HPDE6-E6E7 (cell line): ENCODE results near the gene DLL4.
A peak's percentile ranks its signal among the peaks of the same experiment; 100 is the strongest.
"Not testable (repeated sequence)": the region's sequence is repeated elsewhere in the genome, so short reads cannot be mapped to it uniquely, and the experiment has no call there.

Experiments used
- DNase-seq: peaks from one replicate; pipeline ENCODE4 v3.0.0; 2011; ENCODE audit warnings: missing footprints; ENCODE audit errors: extremely low spot score

DLL4 gene

GRCh38 chr15:40941528-40942336 lies 12.6 kb downstream of the DLL4 start:
- peak; percentile 75 for DNase-seq

- DNase-seq, result no peak
These were observed 13.3 kb downstream of the DLL4 start for GRCh38 chr15:40942337-40942854.

DNA sequence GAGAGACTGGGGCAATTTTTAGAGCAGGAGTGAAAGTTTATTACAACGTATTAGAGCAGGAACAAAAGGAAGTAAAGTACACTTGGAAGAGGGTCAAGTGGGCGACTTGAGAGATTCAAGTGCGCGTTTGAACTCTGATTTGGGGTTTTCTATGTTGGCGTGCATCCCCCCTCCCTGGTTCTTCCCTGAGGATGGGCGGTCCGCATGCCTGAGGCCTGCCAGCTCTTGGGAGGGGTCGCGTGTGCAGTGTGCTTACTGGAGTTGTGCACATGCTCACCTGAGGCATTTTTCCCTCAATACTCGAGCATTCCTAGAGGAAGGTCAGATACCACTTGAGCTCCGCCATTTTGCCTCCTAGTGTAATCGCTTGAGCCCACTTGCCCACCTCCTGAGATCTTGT lies 13.7 kb downstream of the DLL4 start:
- DNase-seq, result no peak

DNA sequence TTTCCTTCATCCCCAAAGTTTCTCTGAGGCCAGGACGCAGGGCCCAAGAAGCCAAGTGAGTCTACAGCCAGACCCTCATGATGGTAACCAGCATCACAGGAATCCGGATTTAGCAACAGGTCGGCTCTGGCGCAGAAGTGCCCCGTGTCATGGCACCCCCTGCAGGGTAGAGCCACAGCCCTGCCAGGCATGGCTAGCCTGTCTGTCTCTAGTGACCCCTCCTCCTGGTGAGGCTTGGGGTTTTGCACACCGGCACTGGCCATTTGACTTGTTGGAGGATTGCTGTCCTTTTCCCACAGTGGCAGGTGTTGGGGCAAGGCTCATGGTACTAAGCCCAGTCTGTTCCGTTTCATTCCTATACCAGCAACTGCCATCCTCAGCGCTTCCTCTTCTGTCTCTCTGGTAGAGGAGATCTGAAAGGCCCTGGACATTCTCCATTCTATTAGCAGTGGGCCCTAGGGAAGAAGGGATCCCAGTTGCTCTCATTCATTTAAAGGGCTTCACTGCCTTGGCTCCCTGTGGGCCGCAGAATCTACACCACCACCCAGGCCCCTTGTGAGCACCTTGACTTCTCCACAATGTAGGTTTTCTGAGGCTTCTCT lies 14.7 kb downstream of the DLL4 start:
- no peak for DNase-seq

GRCh38 chr15:40944510-40945296 lies 15.6 kb downstream of the DLL4 start:
- no peak for DNase-seq

- no peak for DNase-seq
These were observed 19.8 kb downstream of the DLL4 start for GRCh38 chr15:40948706-40949473.

DNA sequence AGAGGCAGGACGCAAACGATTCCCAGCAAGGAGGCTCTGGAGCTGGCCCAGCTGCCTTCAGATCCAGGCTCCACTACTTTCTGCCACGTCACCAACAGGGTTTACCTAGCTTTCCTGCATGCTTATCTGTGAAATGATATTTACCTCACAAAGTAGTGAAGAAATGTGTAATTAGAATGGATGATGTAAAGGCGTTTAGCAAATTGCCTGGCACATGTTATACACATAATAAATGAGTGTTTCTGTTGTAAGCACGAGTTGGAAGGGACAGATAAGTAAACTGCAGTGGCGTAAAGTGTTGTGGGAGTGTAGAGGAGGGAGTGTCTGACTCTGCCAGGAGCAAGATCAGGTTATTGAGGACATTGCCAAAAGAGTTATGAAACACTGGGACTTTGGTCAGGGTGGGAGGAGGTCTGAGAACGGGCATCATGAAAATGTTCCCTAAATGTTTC lies 20.6 kb downstream of the DLL4 start:
- DNase-seq, result no peak

- no peak for DNase-seq
These were observed 22.6 kb downstream of the DLL4 start for GRCh38 chr15:40951764-40952163.

- DNase-seq, result no peak
These were observed 23.3 kb downstream of the DLL4 start for GRCh38 chr15:40952301-40952900.

DNA sequence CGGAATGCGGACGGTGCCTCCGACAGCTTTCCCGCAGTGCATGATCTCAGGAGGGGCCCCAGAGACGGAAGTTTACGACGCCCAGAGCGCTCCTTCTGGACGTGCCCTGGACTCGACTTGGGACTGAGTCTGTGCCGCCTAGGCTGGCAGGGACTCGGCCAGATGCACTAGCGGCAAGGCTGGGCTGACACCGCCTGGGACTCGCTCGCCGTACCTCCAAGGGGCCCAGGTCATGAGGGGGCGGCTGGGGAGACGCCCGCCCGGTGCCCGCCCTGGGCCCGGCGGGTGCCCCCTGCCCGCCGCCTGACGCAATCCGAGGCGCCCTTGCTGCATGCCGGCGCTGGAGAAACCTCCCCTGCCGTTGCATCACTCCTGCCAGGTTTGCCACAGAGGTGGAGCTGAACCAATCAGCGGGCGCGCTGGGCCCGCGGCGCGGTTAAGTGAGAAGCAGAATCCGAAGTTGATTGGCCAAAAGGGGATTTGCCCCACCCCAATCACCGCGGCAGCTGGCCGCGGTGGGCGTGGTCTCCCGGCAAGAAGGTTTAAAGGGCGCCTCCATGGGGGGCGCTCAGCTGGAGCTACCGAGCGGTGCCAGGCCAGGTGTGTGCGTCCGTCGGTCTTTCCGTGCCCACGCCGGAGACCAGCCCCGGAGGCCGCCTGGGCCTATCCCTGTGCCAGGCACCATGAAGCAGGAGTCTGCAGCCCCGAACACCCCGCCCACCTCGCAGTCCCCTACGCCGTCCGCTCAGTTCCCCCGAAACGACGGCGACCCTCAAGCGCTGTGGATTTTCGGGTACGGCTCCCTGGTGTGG lies 24.0 kb downstream of the DLL4 start, which contains the start of gene CHAC1:
Gene CHAC1, plus strand, starts transcription at position 571 of the 812 bp plus-strand sequence. Its CDS starts 113 bp downstream, at position 684.
- peak; percentile 99 for DNase-seq

DNA sequence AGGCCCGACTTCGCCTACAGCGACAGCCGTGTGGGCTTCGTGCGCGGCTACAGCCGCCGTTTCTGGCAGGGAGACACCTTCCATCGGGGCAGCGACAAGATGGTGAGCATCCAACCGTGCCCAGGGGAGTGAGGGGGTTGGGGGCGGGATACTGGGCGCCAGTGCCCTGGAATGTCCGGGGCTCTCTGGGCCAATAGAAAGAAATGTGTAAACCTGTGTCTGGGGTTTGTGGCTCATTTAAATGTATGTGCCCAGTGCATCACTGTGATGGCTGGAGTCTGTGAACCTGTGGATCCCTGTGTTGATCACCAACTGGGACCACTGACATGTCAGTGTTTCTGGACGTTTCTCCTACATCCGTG lies 24.6 kb downstream of the DLL4 start:
- DNase-seq, result no peak

DNA sequence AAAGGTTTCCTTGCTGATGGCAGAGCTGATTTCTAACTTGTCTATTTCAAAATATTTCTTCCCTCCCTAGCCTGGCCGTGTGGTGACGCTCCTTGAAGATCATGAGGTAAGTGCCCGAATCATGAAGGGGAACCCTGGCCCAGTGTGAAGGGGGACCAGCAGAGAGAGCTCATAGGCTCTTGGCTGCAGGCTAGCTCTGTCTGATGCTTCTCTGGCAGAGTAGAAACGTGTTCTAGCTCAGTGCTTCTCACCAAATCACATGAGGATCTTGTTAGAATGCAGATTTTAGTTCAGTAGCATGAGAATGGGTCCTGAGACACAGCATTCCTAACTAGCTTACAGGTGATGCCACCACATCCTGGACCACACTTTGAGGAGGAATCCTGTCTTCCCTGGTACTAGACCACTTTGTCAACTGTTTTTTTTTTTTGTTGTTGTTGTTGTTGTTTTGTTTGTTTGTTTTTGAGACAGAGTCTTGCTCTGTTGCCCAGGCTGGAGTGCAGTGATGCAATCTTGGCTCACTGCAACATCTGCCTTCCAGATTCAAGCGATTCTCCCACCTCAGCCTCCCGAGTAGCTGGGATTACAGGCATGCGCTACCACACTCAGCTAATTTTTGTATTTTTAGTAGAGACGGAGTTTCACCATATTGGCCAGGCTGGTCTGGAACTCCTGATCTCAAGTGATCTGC lies 25.2 kb downstream of the DLL4 start:
- not testable (repeated sequence) for DNase-seq

- no peak for DNase-seq
These were observed 26.2 kb downstream of the DLL4 start for GRCh38 chr15:40955141-40955903.

DNA sequence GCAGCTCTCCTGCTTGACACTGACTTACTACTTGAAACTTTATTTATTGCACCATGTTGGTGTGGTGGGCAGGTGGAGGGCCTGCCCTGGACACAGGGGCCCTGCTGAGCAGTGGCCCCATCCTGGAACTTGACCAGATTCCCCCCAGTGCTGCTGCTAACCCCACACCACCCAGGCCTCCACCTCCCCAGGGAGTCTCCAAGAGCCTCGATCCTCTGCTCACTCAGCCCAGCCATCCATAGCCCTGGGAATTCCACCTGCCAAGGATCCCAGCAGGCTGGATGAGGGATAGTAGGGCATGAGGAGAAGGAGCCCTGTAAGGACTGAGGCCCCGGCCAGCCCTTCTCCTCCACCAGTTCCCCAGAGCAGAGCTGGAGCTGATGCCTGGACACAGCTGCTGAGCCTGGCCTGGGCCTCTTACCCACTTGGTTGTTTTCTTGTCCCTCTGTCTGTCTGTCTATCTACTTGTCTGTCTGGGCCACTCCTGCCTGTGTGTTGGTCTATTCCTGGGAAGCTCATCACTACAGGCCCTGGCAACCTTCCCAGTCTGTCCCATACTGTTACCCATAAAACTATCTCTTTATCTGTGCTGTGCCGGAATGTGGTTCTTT lies 26.9 kb downstream of the DLL4 start:
- DNase-seq, result no peak

DNA sequence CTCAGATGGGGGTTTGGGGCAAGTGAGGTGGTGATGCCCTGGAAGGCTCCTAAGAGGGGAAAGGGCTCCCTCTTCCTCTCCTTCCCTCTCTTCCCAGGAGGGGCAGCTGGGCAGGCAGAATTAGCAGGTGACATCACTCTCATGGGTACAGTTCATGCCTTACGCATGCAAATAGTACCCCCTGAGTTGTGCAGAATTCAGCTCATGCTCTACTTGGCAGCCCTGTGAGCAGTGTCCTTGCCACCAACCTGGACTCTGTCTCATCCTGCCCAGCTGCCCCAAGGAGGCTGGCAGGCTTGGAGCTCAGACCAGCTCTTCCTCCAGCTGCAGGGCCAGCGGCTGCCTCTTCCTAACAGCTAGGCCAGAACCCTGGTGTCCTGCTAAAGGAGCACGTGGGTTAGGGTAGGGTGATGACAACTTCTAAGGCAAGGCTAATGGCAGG lies 27.4 kb downstream of the DLL4 start:
- no peak for DNase-seq

- no peak for DNase-seq
These were observed 28.0 kb downstream of the DLL4 start for GRCh38 chr15:40957041-40957555.

- DNase-seq, result no peak
These were observed 28.5 kb downstream of the DLL4 start for GRCh38 chr15:40957581-40958051.

DNA sequence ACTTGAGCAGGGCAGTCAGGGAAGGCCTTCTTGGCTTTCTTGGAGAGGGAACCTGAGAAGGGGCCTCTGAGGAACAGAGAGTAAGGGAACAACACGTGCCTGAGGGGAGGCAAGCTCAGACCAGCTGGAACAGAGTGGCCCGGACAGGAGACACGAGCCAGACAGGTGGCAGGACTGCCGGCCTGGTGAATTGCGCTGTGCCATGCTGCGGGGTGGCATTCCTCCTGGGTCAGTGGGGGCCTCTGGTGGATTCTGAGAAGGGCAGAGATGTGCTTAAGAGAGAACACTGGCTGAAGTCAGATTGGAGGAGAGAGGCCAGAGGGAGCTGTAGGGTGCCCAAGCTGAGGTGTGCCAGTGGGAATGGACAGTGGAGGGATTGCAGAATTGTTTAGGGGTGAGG lies 29.0 kb downstream of the DLL4 start:
- DNase-seq, result no peak
